Measurements from ENCODE around the gene SLC25A4. TPM values are rescaled to one million over a fixed set of nuclear protein-coding genes. Genes with fewer than 3 reads are reported as not detected.

The SLC25A4 gene
- total and polyA plus RNA-seq, 2 donors from 2014 or later, result 41.2 to 148 TPM

GRCh38 chr4:185190306-185190856 is 47.3 kb downstream of the SLC25A4 start:
- Histone ChIP-seq H3K4me1 (ENCODE audit: control insufficient read depth in 2 of 3, insufficient read depth in 2 of 3, low read depth in 1 of 3, low read length in 3 of 3) (no peaks in the 10 kb centered on the region), H3K27ac (ENCODE audit: low read depth in 2 of 2, low read length in 2 of 2) (no peak overlapping the region), H3K36me3 (ENCODE audit: control insufficient read depth in 2 of 3, insufficient read depth in 3 of 3, low read length in 3 of 3) (peaks cover 0 to 17% (median 7%) of the 10 kb centered on the region in 3 donors), H3K9ac (ENCODE audit: low read length in 3 of 3) (no peak overlapping the region), H3K27me3 (ENCODE audit: control insufficient read depth, insufficient read depth, low read length) (no peaks in the 10 kb centered on the region), H3K4me3 (ENCODE audit: low read length in 3 of 3) (no peak overlapping the region), H3K9me3 (ENCODE audit: control insufficient read depth in 2 of 3, insufficient read depth in 1 of 3, low read length in 3 of 3) (no peaks in the 10 kb centered on the region)
- intact Hi-C loops (cut with DNase I), result no loop called here
- DNase-seq (no peak), FAIRE-seq (no peak)
- no peak for TF ChIP-seq CTCF (IDR thresholded peaks at IDR 0.05; ENCODE audit: borderline replicate concordance, extremely low read depth, insufficient read depth)

- no peak for DNase-seq
- no peak for TF ChIP-seq CTCF (IDR thresholded peaks at IDR 0.05; ENCODE audit: borderline replicate concordance, extremely low read depth, insufficient read depth)
- no peak overlapping the region for H3K9ac ChIP-seq (ENCODE audit: low read length in 3 of 3)
- no peak overlapping the region for H3K4me3 ChIP-seq (ENCODE audit: low read length in 3 of 3)
- H3K27me3 ChIP-seq (ENCODE audit: control insufficient read depth, insufficient read depth, low read length), result no peaks in the 10 kb centered on the region
- H3K27ac ChIP-seq (ENCODE audit: low read depth in 2 of 2, low read length in 2 of 2), result no peak overlapping the region
- no peaks in the 10 kb centered on the region for H3K9me3 ChIP-seq (ENCODE audit: control insufficient read depth in 2 of 3, insufficient read depth in 1 of 3, low read length in 3 of 3)
- H3K36me3 ChIP-seq (ENCODE audit: control insufficient read depth in 2 of 3, insufficient read depth in 3 of 3, low read length in 3 of 3), result peaks cover 0 to 17% (median 7%) of the 10 kb centered on the region in 3 donors
- FAIRE-seq, result no peak
- intact Hi-C loops (cut with DNase I), result no loop called here
- no peaks in the 10 kb centered on the region for H3K4me1 ChIP-seq (ENCODE audit: control insufficient read depth in 2 of 3, insufficient read depth in 2 of 3, low read depth in 1 of 3, low read length in 3 of 3)
These were observed 49.0 kb downstream of the SLC25A4 start for GRCh38 chr4:185192059-185192458.

- no peak for DNase-seq
- Histone ChIP-seq H3K36me3 (ENCODE audit: control insufficient read depth in 2 of 3, insufficient read depth in 3 of 3, low read length in 3 of 3) (peaks cover 0 to 7% (median 5%) of the 10 kb centered on the region in 3 donors), H3K9ac (ENCODE audit: low read length in 3 of 3) (no peak overlapping the region), H3K4me1 (ENCODE audit: control insufficient read depth in 2 of 3, insufficient read depth in 2 of 3, low read depth in 1 of 3, low read length in 3 of 3) (no peaks in the 10 kb centered on the region), H3K4me3 (ENCODE audit: low read length in 3 of 3) (no peak overlapping the region), H3K9me3 (ENCODE audit: control insufficient read depth in 2 of 3, insufficient read depth in 1 of 3, low read length in 3 of 3) (no peaks in the 10 kb centered on the region), H3K27me3 (ENCODE audit: control insufficient read depth, insufficient read depth, low read length) (no peaks in the 10 kb centered on the region), H3K27ac (ENCODE audit: low read depth in 2 of 2, low read length in 2 of 2) (no peak overlapping the region)
- no peak for TF ChIP-seq CTCF (IDR thresholded peaks at IDR 0.05; ENCODE audit: borderline replicate concordance, extremely low read depth, insufficient read depth)
- no peak for FAIRE-seq
- intact Hi-C loops (cut with DNase I), result no loop called here
These were observed 52.1 kb downstream of the SLC25A4 start for GRCh38 chr4:185194924-185195888.
